ENCODE results near the gene SCGB3A2.
"Not testable (repeated sequence)": the region's sequence is repeated elsewhere in the genome, so short reads cannot be mapped to it uniquely, and the experiment has no call there.

SCGB3A2 gene

DNA sequence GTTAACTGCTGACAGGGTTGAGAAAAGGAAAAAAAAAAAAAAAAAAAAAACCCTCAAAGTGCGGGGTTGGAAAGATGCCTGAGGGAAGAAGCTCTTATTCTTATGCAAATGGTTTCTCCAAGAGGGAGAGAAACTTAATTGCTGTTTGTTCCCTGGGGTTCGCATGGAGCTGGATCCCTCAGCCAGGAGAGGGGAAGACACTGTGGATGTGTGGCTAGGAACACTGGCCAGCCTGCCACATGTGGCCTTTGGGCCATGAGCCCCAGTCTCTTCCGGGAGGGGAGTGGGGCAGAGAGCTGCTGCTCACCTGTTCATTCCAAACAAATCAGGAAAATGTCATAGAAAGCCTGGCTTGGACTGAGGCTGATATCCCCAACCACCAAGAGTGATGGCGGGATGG lies 9.4 kb upstream of the SCGB3A2 start:
- no peak for DNase-seq

DNA sequence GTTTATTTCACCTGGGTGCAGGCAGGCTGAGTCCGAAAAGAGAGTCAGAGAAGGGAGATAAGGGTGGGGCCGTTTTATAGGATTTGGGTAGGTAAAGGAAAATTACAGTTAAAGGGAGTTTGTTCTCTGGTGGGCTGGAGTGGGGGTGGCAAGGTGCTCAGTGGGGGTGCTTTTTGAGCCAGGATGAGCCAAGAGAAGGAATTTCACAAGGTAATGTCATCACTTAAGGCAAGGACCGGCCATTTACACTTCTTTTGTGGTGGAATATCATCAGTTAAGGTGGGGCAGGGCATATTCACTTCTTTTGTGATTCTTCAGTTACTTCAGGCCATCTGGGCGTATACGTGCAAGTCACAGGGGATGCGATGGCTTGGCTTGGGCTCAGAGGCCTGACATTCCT lies 8.6 kb upstream of the SCGB3A2 start:
- DNase-seq, result not testable (repeated sequence)

DNA sequence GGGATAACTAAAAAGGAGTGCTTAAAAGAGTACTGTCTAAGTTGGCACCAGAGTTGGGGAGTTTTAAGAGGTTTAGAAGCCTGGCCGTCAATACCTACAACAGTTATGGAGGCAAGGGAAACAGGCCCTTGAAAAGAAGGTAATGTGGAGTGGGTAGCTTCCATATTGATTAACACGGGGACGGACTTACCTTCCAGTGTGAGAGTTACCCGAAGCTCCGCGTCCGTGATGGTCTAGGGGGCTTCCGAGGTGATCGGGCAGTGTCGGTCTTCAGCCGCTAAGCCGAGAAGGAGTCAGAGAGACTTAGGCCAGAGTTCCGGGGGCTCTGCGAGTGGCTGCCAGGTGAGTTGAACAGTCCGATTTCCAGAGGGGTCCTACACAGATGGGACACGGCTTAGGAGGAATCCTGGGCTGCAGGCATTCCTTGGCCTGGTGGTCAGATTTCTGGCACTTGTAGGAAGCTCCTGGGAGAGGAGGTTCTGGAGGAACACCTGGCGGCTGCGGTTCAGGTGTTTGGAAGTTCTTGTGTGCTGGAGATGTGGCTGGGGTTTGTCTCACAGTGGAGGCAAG lies 6.4 kb upstream of the SCGB3A2 start:
- not testable (repeated sequence) for DNase-seq

DNA sequence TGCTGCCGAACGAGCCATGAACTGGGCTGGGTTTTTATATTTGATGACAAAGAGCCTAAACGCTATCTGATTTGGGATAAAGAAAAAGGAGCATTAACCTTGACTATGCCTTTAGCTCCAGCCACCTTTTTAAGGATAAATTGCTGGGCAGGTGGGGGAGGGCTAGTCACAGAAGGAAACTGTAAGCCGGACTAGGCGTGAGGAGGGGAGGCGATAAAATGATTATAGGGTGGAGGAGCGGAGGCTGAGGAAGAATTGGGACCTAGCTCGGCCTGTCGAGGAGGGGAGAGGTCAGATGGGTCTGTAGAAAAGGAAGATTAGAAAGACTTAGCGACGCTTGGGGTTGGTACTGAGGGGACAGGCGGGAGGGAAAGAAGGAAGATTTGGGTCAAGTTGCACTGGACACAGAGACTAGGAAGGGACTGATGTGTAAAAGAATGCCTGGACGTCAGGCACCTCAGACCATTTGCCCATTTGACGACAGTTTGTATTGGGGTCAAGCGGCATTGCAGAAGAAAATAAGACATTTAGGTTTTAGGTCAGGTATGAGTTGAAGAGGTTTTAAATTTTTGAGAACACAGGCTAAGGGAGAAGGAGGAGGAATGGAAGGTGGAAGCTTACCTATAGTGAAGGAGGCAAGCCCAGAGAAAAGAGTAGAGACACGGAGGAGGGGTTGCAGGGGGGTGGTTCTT lies 5.6 kb upstream of the SCGB3A2 start:
- DNase-seq, result not testable (repeated sequence)

DNA sequence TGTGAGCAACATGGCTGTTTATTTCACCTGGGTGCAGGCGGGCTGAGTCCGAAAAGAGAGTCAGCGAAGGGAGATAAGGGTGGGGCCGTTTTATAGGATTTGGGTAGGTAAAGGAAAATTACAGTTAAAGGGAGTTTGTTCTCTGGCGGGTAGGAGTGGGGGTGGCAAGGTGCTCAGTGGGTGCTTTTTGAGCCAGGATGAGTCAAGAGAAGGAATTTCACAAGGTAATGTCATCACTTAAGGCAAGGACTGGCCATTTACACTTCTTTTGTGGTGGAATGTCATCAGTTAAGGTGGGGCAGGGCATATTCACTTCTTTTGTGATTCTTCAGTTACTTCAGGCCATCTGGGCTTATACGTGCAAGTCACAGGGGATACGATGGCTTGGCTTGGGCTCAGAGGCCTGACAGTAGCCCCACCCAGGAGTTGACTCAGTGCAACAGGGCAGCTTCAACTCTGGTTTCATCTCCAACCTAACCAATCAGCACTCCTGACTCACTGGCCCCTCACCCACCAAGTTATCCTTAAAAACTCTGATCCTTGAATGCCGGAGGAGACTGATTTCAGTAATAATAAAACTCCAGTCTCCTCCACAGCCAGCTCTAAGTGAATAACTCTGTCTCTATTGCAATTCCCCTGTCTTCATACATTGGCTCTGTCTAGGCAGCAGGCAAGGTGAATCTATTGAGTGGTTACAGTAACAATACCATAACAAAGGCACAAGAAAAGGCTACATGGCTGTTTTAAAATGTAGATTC lies 4.2 kb upstream of the SCGB3A2 start:
- DNase-seq, result not testable (repeated sequence)

DNA sequence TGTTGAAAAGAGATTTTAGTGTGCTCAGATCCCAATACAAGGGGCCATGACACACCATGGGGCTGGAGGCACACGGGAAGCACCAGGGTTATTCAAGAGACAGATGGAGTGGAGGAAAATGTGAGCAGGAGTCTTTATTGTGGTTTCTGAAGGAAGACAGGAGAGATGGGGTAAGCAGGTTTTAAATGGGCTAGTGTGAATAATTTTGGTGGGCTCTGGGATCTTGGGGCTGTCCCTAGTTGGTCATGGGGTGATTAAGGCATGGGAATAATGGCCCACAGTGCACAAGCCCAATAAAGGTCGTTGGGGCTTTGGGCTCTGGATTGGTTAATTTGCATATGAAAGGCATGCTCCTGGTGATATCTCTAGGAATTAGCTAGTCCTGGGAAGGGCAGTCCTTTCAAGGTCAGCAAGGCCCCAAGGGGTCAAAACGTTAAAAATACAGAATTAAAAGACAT lies 3.6 kb upstream of the SCGB3A2 start:
- no peak for DNase-seq

DNA sequence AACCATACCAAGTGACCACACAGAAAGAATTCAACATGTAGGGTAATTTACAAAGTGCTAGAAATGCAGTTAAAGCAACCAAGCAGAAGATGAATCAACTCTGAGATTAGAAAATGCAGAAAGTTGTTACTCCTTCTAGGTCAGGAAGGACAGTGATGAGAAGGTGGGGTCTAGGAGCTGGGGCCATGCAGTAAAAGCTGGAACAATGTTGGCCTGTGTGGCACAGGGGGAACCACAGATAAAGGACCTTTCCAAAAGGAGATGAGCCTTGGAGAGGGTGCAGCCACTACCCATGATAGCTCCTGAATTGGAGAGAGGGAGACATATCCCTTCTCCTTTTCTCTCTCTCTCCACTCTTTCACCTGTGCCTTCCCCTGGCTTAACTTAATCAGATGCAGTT lies 2.4 kb upstream of the SCGB3A2 start:
- DNase-seq, result no peak

DNA sequence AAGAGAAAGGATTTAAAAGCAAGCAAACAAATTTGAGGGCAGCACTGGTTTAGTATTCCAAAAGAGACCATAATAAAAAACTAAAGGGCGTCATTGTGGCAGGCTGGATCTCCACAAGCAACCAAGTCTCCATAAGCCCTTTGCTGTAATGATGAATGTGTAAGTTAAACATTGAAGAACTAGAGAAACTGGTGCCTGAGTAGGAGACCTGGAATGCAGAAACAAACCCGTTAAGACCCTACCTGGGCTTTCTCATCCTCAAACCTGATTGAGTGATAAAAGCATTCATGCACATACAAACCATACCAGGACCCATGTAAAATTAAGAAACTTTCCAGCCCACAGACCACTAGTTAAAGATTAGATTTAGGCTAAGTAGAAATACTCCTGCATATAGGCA lies 1.9 kb upstream of the SCGB3A2 start:
- no peak for DNase-seq

DNA sequence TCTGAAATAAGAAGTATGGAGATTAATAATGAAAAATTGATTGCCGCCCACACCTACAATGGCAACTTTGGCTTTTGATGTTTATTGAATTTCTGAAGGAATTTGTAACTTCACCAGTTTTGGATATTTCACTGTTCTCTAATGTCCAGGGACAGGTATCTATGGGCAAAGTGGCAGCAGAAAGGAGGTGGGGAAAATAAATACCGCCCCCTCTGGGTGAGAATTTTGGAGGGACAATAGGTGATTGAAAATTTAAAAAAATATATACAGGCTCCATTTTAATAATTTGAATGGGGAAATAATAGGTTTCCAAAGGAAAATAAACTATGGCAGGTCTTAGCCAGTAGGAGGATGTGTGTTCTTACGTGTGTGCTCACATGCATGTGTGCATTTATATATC lies 1.3 kb downstream of the SCGB3A2 start:
- no peak for DNase-seq

DNA sequence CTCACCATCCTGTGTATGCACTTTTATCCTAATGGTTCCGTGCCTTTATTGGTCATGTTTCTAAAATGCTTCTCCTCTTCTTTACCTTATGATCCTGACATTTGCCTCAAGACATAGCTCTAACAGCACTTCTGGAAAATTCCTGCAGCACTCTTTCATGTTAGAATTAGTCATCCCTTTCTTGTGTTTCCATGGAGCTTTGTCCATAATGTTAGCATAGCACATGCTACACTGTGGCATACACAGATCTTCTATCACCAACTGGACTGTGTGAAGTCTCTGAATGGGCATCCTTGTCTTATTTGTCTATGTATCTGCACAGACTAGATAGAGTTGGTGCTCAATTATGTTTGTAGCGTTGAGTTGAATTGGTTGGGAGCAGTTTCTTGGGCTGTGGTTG lies 2.0 kb downstream of the SCGB3A2 start:
- no peak for DNase-seq

DNA sequence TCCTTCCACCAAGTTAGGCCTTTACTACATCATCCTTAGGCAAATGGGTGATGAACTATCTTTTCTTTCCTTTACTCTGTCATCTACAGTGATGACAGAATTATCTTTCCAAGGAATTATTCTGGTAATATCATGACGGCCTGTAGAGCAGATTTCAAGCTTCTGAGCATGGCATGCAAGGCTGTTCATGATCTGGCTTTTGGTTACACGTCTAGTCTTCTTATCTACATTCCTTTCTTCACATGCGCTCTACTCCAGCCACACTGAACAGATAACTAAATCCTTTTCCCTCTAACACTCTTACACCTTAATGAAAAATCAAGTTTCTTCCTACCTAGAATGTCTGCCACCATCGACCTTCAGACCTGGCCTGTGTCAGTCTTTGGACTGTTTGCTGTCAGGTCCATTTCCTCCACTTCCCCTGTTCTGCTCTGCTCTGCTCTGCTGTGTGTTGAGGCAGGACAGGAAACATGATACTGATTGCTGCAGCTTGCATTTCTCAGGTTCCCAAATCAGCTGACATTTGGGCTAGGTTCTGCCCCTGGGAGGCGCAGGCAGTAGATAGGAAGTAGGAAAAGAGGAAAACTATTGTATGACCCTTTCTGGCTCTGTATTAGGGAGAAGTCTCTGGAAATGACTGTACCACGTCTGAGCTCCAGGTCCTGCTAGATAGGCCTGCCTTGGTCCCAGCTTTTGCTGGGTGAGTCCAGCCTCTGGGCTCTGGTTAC lies 4.2 kb downstream of the SCGB3A2 start:
- DNase-seq, result no peak

DNA sequence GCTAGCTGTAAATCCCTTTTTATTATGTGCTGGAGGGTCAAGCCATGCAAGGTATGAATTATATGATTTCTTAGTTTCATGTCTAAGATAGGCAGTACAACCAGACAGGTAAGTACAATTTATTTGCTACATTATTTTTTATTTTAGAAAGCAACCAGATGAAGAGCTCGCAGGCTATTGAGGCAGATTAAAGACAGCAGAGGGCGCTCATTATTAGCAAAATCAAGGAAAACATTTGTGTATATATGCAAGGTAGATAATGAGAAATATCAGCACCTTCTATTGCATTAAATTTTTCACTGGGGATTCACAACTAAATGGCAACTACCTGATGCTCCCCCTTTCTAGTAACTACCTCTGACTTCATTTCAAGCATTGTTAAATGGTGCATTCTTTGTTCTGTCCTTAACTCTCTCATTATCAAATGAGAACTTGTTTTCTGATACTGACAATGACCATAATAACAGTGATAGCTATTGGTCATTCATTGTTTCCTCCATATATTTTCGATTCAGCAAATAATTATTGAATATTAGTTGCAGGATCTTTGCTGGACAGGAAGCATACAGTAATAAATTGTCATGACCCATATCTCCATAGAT lies 8.6 kb downstream of the SCGB3A2 start:
- DNase-seq, result no peak

DNA sequence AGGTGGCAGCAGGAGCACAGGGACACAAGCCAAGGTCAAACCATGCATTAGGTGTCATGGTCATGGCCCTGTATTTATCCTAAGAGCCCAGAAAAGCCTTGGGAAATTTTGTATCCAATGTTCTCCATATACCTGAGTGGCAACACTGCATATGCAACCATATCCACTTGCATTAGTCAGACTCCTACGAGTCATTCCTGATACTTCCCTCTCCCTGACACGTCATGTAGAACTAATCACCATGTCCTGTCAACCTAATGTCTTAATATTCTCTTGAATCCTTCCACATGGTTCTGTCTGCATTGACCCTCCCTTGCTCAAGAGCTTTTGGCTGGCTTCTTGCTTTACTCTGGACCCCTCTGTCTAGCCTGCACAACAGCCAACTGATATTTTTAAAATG lies 9.4 kb downstream of the SCGB3A2 start:
- DNase-seq, result no peak

DNA sequence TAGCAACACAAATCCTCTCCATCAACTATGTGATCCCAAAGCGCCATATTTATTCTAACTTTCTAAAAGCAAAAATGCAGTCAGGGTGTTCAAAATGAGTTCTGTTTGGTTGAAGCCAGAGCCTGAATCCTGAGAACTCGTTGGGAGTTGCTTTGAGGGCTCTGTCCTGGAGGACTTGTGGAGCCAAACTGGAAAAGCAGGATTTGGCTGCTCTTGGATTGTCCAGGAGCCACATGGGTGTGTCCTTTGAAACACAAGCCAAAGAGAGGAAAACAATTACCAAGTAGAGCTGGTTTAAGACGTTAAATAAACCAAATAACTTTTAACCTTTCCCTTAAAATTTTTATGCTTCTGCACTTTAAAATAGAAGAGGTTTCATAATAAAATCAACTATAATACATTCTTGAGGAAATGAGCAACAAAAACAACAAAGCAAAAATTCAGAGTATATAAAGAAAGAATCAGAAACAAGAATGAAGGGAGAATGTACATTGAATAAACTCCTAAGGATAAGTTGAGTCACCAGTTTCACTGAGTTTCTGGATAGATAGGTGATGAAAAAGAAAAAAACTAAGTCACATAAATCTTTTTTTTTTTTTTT lies 14.3 kb downstream of the SCGB3A2 start:
- DNase-seq, result no peak

DNA sequence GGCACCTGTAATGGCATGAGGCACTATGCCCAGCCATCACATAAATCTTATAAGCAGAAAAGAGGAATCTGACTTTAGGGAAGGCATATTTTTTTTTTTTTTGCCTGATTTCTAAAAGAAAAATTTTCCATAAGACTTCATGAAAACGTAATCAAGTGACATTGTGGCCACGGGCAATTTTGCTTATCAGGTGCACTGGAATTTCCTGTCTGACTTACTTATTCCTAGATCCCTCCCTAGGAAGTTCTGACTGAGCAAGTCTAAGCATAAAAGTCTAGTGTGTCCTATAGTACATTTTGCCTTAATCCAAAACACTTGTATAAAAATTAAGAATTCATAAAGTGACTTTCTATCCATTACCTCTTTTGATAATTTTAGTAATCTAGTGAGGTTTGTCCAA lies 15.3 kb downstream of the SCGB3A2 start:
- DNase-seq, result no peak

DNA sequence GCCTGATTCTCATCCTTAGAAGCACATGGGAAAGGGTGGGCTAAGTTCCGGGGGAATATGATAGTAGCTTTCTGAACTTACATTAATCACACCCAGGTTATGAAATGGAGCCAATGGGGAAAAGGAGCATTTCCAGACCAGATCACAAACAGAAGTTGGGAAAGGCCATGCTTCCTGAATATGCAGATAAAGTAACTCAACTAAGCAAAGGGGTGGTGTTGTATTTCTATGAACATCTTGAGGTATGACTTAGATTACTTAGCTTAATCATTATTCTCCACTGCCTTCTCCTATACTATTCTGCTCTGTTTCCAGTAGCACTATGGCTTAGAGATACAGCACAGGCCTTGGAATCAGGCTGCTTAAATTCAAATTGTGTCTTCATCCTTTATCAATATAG lies 17.4 kb downstream of the SCGB3A2 start:
- DNase-seq, result no peak

DNA sequence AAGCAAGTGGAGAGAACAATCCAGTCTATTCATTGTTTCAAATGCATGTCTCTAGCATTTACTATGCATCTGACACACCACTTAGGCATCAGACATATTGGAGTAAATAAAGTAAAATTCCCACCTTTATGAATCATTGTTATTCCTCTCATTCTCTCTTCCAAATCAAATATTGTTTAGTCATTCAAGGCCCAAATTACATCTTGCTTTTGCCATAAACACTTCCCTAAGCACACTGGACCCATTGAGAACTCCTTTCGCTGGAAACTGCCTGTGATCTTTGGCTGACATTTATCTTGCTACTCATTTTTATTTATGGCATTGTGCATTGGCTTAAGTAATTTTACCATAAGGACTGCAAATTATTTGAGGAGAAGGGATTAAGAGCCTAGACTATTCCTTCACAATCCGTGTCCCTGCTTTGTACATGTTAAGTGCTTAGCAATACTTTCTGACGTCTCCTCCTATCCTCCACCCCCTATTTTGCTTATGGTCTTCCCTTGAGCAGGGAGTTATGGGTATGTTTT lies 20.4 kb downstream of the SCGB3A2 start:
- no peak for DNase-seq

DNA sequence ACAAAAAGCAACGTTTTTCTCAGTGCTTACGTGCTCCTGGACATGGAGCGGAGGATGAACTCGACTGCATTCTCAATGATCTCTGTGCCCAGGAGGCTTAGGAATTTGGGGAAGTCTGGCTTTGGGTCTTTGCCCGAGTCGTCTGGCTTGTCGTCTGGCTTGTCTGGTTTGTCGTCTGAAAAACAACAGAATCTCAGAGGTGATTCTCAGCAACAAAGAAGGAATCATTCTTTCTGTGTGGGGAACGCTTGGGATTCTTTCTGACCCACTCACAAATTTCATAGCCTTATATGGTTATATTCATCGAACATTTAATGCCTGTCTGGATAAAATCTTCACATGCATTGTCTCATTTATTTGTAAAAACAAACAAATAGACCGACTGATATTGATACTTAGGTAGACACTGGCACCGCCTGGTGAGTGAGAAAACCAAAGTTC lies 23.1 kb downstream of the SCGB3A2 start:
- no peak for DNase-seq

DNA sequence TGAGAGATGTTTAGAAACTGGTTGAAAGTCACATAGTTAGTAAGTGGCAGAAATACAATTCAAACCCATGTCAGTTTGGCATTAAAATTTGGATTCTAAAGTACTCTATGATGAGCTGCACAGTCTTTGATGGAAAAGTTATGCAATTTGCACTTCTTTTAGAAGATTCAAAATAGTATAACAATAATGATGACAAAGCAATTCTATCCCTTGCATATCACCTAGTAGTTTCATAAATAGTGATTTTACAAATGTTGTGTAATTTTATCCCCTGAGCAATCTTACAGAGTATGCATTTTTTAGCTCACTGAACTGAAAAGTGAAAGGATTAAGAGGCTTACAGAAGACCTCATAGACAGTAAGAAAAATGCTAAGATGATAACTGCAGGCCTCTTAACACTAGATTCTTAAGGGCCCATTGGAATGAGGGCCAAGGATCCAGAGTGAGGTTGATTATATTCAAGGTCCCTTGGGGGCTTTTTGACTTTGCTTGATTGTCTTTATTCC lies 24.2 kb downstream of the SCGB3A2 start:
- DNase-seq, result no peak

DNA sequence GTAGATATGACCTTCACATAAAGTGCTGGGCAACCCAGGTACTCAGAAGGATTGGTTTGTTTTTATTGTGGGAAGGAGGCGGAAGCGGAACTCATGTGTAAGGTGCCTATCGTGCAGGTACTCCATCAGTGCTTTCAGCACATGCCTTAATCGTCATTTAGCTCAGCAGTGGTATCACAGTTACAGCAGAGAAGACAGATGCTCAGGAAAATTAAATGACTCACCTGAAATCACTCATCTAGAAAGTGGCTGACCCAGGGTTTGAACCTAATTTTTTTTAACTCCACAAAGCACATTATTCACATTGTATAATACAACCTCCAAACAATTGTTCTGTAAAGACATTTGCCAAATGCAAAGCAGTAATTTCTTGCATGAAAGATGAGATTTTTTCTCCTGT lies 25.6 kb downstream of the SCGB3A2 start:
- DNase-seq, result no peak

DNA sequence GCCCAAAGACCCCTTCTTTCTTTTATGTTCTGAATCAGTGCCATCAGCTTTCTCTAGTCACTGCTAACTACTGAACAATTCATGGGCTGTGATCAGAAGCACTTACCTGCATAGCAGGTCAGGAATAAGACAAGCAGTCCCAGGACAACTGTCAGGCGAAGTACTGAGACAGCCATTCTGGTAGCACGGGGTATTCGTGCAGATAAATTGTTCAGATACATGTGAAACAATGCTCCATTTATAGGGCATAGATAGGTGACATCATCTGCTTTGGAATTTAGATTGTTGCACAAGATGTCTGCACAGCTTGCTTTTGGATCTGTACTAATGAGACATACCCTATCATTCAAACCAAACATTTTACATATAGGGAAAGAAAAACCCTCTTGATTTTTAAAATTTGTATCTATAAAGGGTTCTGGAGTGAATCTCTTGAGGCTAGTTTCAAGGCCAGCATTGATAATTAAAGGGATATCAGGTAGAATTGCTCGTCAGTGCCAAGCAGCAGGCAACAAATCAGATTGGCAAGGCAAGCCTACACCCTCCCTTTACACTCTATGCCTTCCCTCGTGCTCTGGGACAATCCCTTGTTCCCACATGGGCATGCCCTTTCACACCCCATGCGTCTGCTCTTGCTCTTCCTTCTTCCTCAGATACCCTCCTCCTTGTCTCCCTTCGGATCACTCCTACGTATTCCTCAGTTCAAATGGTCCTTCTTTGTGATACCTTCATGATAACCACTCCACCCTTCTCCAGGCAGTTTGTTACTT lies 28.0 kb downstream of the SCGB3A2 start, which contains the start of gene C5orf46:
Gene C5orf46 (minus strand): TSS at position 213 of the 770 bp plus-strand sequence. CDS start 37 bp downstream, at position 176.
- DNase-seq, result no peak
